H1 (cell line): ENCODE data around the gene PJA1. TPM values are rescaled to one million over a fixed set of nuclear protein-coding genes. Genes with fewer than 3 reads are reported as not detected.

Experiments
- CTCF ChIA-PET: fragments of 300-600 bp; sonication (Branson Sonifier 250); formaldehyde crosslinking; loops from one replicate; lab custom pipeline; 2021; ENCODE audit not compliant: partially characterized antibody; lab: Charles Lee
- POLR2A ChIA-PET: fragments of 300-600 bp; sonication (Branson Sonifier 250); formaldehyde crosslinking; loops from one replicate; lab custom pipeline; 2021; ENCODE audit warnings: inconsistent platforms; ENCODE audit not compliant: partially characterized antibody; lab: Charles Lee
- DNase-seq, 2 experiments: peaks; one replicate each; pipeline versions ENCODE4 v3.0.0 to v3.0.0-alpha.2; 2010 to 2022; ENCODE audit warnings: low spot score in 2 of 2, low read depth in 1 of 2, mixed read lengths in 1 of 2
- FAIRE-seq: peaks from 2 replicates; lab custom pipeline; 2011; peaks lifted over from hg19 to GRCh38; lab: Jason Lieb, UNC
- H2AFZ ChIP-seq: 2 replicates; pipeline ENCODE4 v1.8.1; 2012; ENCODE audit warnings: low read length, inconsistent platforms
- H2AK5ac ChIP-seq: 2 replicates; pipeline ENCODE4 v1.6.1; 2013; ENCODE audit warnings: low read depth, low read length
- H2BK120ac ChIP-seq: replicated peaks from 2 replicates; pipeline ENCODE3; 2013; ENCODE audit warnings: low read depth, low read length, inconsistent platforms
- H2BK12ac ChIP-seq: 2 replicates; pipeline ENCODE4 v1.6.1; 2013; ENCODE audit warnings: low read depth, low read length
- H2BK15ac ChIP-seq: 2 replicates; pipeline ENCODE4 v1.6.1; 2013; ENCODE audit warnings: low read length
- H2BK20ac ChIP-seq: 2 replicates; pipeline ENCODE4 v1.6.1; 2013; ENCODE audit warnings: low read length
- H2BK5ac ChIP-seq: 2 replicates; pipeline ENCODE4 v1.6.1; 2013; ENCODE audit warnings: low read depth, low read length
- H3K14ac ChIP-seq: 2 replicates; pipeline ENCODE4 v1.6.1; 2013; ENCODE audit warnings: inconsistent platforms; ENCODE audit not compliant: insufficient read length
- H3K18ac ChIP-seq: 2 replicates; pipeline ENCODE4 v1.6.1; 2013; ENCODE audit warnings: low read length; ENCODE audit errors: extremely low read depth
- H3K23ac ChIP-seq: 2 replicates; pipeline ENCODE4 v1.6.1; 2013; ENCODE audit warnings: inconsistent platforms; ENCODE audit not compliant: insufficient read length
- H3K23me2 ChIP-seq: 2 replicates; pipeline ENCODE4 v1.6.1; 2013; ENCODE audit warnings: low read depth, low read length
- H3K27ac ChIP-seq: 2 replicates; pipeline ENCODE4 v1.6.1; 2011; ENCODE audit warnings: low read depth, low read length, inconsistent platforms
- H3K27me3 ChIP-seq, 4 experiments: replicated peaks in 1 of 4; 1 replicate in 1 of 4; 2 replicates in 3 of 4; pipeline versions ENCODE4 v1.6.1 to v1.8.1; 2011 to 2013; ENCODE audit warnings: low read length in 3 of 4, mild to moderate bottlenecking in 3 of 4, inconsistent platforms in 2 of 4, mixed read lengths in 2 of 4, moderate library complexity in 1 of 4; ENCODE audit not compliant: control insufficient read depth in 3 of 4, insufficient read depth in 3 of 4; ENCODE audit errors: extremely low read depth in 1 of 4
- H3K36me3 ChIP-seq, 4 experiments: 2 replicates each; pipeline versions ENCODE4 v1.6.1 to v1.8.1; 2011 to 2013; ENCODE audit warnings: mild to moderate bottlenecking in 4 of 4, low read length in 3 of 4, moderate library complexity in 2 of 4, control low read depth in 1 of 4, inconsistent platforms in 1 of 4; ENCODE audit not compliant: insufficient read depth in 4 of 4, control insufficient read depth in 2 of 4
- H3K4ac ChIP-seq: replicated peaks from 2 replicates; pipeline ENCODE3; 2013; ENCODE audit warnings: low read length, low read depth, mixed read lengths, inconsistent platforms; ENCODE audit not compliant: insufficient read length
- H3K4me1 ChIP-seq, 4 experiments: replicated peaks in 1 of 4; 1 replicate in 1 of 4; 2 replicates in 3 of 4; pipeline versions ENCODE4 v1.6.1 to v1.8.1; 2011 to 2013; ENCODE audit warnings: low read length in 3 of 4, inconsistent platforms in 2 of 4, mixed read lengths in 1 of 4; ENCODE audit not compliant: insufficient read depth in 4 of 4, control insufficient read depth in 3 of 4
- H3K4me2 ChIP-seq, 2 experiments: 2 replicates each; pipeline versions ENCODE4 v1.6.1 to v1.8.1; 2011 to 2013; ENCODE audit warnings: low read depth in 2 of 2, low read length in 2 of 2, control low read depth in 1 of 2, inconsistent platforms in 1 of 2, mild to moderate bottlenecking in 1 of 2; ENCODE audit not compliant: insufficient read depth in 1 of 2
- H3K4me3 ChIP-seq, 4 experiments: fragments of 200-600, 300-600 bp in 1 of 4; sonication (generic), shearing (Covaris generic), sonication (Bioruptor Twin) in 1 of 4; 2 replicates each; pipeline versions ENCODE4 v1.5.1 to v1.8.1; 2011 to 2016; ENCODE audit warnings: low read length in 4 of 4, low read depth in 3 of 4, control low read depth in 2 of 4, inconsistent platforms in 2 of 4, mild to moderate bottlenecking in 2 of 4, mixed read lengths in 1 of 4, moderate library complexity in 1 of 4; ENCODE audit not compliant: insufficient read depth in 2 of 4; ENCODE audit errors: extremely low read depth in 1 of 4
- H3K56ac ChIP-seq: replicated peaks from 2 replicates; pipeline ENCODE3; 2013; ENCODE audit warnings: low read depth, mild to moderate bottlenecking, mixed read lengths, low read length, inconsistent platforms; ENCODE audit not compliant: insufficient read length
- H3K79me1 ChIP-seq: 2 replicates; pipeline ENCODE4 v1.6.1; 2013; ENCODE audit warnings: low read depth, low read length, control low read depth
- H3K79me2 ChIP-seq, 2 experiments: 2 replicates each; pipeline versions ENCODE4 v1.6.1 to v1.8.1; 2012 to 2013; ENCODE audit warnings: low read length in 2 of 2, mild to moderate bottlenecking in 2 of 2, inconsistent platforms in 1 of 2; ENCODE audit not compliant: insufficient read depth in 2 of 2, control insufficient read depth in 1 of 2
- H3K9ac ChIP-seq, 4 experiments: replicated peaks in 1 of 4; 1 replicate in 1 of 4; 2 replicates in 3 of 4; pipeline versions ENCODE4 v1.6.1 to v1.8.1; 2011 to 2013; ENCODE audit warnings: low read depth in 3 of 4, low read length in 3 of 4, control low read depth in 2 of 4, mild to moderate bottlenecking in 2 of 4, moderate library complexity in 2 of 4, inconsistent platforms in 1 of 4; ENCODE audit errors: extremely low read depth in 1 of 4
- H3K9me3 ChIP-seq, 2 experiments: 2 replicates each; pipeline versions ENCODE4 v1.6.1 to v1.8.1; 2012 to 2013; ENCODE audit warnings: mild to moderate bottlenecking in 2 of 2, moderate library complexity in 2 of 2, control low read depth in 1 of 2, inconsistent platforms in 1 of 2, low read depth in 1 of 2, low read length in 1 of 2, mixed read lengths in 1 of 2; ENCODE audit not compliant: insufficient read depth in 2 of 2
- H4K20me1 ChIP-seq, 2 experiments: replicated peaks in 1 of 2; 2 replicates each; pipeline versions ENCODE3 to v1.8.1; 2011 to 2013; ENCODE audit warnings: inconsistent platforms in 2 of 2, low read length in 2 of 2, mild to moderate bottlenecking in 1 of 2; ENCODE audit not compliant: insufficient read depth in 2 of 2, control insufficient read depth in 1 of 2
- H4K5ac ChIP-seq: 2 replicates; pipeline ENCODE4 v1.6.1; 2013; ENCODE audit warnings: low read length, low read depth, mixed read lengths, inconsistent platforms; ENCODE audit not compliant: insufficient read length
- H4K8ac ChIP-seq: 2 replicates; pipeline ENCODE4 v1.8.0; 2013; ENCODE audit warnings: mild to moderate bottlenecking, moderate library complexity, low read length, inconsistent platforms; ENCODE audit not compliant: insufficient read depth; ENCODE audit errors: extremely low read depth
- H4K91ac ChIP-seq: replicated peaks from 2 replicates; pipeline ENCODE3; 2013; ENCODE audit warnings: low read length, mixed read lengths, inconsistent platforms; ENCODE audit not compliant: insufficient read length
- GABPA ChIP-seq: IDR thresholded peaks from 2 replicates; pipeline ENCODE4 v1.6.1; 2011; ENCODE audit warnings: mild to moderate bottlenecking, low read length, moderate library complexity, borderline replicate concordance; ENCODE audit not compliant: insufficient read depth
- KDM1A ChIP-seq: fragments of 200-600, 300-600 bp; sonication (generic); IDR thresholded peaks from 2 replicates; pipeline ENCODE4 v1.7.1; 2016; ENCODE audit warnings: mild to moderate bottlenecking, low read length, borderline replicate concordance
- KDM5A ChIP-seq: fragments of 200-600 bp; IDR thresholded peaks from 2 replicates; pipeline ENCODE4 v1.7.1; 2012; ENCODE audit warnings: mild to moderate bottlenecking, low read length, inconsistent platforms, mixed read lengths
- NANOG ChIP-seq: IDR thresholded peaks from 2 replicates; pipeline ENCODE4 v1.6.1; 2011; ENCODE audit warnings: low read length, low read depth, mild to moderate bottlenecking, inconsistent platforms; ENCODE audit not compliant: insufficient read depth, poor library complexity, severe bottlenecking
- POLR2A ChIP-seq, 2 experiments: IDR thresholded peaks; 1 replicate in 1 of 2; 2 replicates in 1 of 2; pipeline ENCODE4 v1.6.1; 2011; ENCODE audit warnings: low read depth in 2 of 2, low read length in 2 of 2, mild to moderate bottlenecking in 2 of 2; ENCODE audit errors: control extremely low read depth in 1 of 2
- SIN3A ChIP-seq, 2 experiments: IDR thresholded peaks in 1 of 2; conservative IDR thresholded peaks in 1 of 2; 2 replicates each; pipeline ENCODE4 v1.6.1; 2011 to 2012; ENCODE audit warnings: low read length in 2 of 2, improper control_type of control experiment in 1 of 2, low read depth in 1 of 2, mild to moderate bottlenecking in 1 of 2
- SP2 ChIP-seq: IDR thresholded peaks from 2 replicates; pipeline ENCODE4 v1.6.1; 2012; ENCODE audit warnings: mild to moderate bottlenecking, low read length, inconsistent platforms
- TEAD4 ChIP-seq: IDR thresholded peaks from 2 replicates; pipeline ENCODE4 v1.6.1; 2012; ENCODE audit warnings: low read depth, low read length, inconsistent platforms, mixed read lengths
- WGBS, 2 experiments: shearing (Covaris generic) in 1 of 2; methylation state at CpG; one replicate each; pipeline versions ENCODE4 v1.1.6 to v1.1.7; 2013 to 2015; ENCODE audit warnings: low lambda C conversion rate in 2 of 2, mixed read lengths in 2 of 2, inconsistent platforms in 1 of 2, low coverage in 1 of 2, missing lambda C conversion rate in 1 of 2; ENCODE audit not compliant: insufficient replicate concordance in 2 of 2, insufficient coverage in 1 of 2, insufficient read length in 1 of 2; ENCODE audit errors: extremely low coverage in 1 of 2, missing lambda C conversion rate in 1 of 2; 5-methylcytosine and 5-hydroxymethylcytosine counted together
- polyA plus RNA-seq, 7 experiments: library from polyadenylated mRNA; depleted of rRNA in 3 of 7; stranded (reverse) in 5 of 7; unstranded in 2 of 7; fragments of >200 nt in 5 of 7; fragments of 200-250 nt in 2 of 7; gene quantifications; 1 replicate in 5 of 7; 2 replicates in 1 of 7; 4 replicates in 1 of 7; pipeline versions ENCODE4 v1.2.1 to v1.2.3, GENCODE V29; 2011 to 2013; ENCODE audit warnings: missing spikeins in 2 of 7, mixed read lengths in 2 of 7
- total RNA-seq: library from RNA; stranded (reverse); fragmentation: NEBNext Ultra II Directional; extraction: Animal tissue kit (Norgen Biotek cat#: 25700); gene quantifications from 2 replicates; pipeline ENCODE4 v1.2.1, GENCODE V29; 2021
- TF ChIP-seq, protein P1 (sequence below), 3 experiments: IDR thresholded peaks; 1 replicate in 2 of 3; 2 replicates in 1 of 3; pipeline versions ENCODE4 v1.5.1 to v1.6.1; 2011; ENCODE audit warnings: low read length in 3 of 3, mild to moderate bottlenecking in 3 of 3, inconsistent platforms in 2 of 3, low read depth in 1 of 3, moderate library complexity in 1 of 3; ENCODE audit not compliant: insufficient read depth in 1 of 3; ENCODE audit errors: control extremely low read depth in 1 of 3
- TF ChIP-seq, protein P2 (sequence below): IDR thresholded peaks from 2 replicates; pipeline ENCODE4 v1.6.1; 2011; ENCODE audit warnings: low read depth, mild to moderate bottlenecking, low read length; ENCODE audit not compliant: insufficient read depth

PJA1 gene
- total and polyA plus RNA-seq, 2 of the 8 experiments (the other 6 are each of a cell fraction or from before 2014, with no cell fraction given) = 25.7 to 37.0 TPM

DNA sequence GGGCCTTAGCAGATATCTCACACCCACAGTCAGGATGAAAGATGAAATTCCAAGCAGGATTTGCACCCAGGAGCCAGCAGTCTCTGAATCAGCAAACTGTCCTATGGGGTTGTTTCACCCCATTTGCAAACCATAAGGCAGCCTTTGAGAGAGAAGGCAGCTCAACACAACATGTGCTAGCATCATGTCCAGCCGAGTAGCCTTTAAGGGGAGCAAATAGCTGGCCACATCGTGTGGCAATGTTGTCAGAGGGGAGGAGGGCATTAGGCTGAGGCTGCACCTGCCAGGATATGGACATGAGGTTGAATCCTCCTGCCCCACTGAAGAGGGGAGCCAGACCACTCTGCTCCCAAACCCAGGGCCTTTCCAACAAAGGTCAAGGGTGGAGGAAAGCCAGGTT lies 20.6 kb upstream of the PJA1 start:
- no peak overlapping the region for H4K8ac ChIP-seq
- H3K14ac ChIP-seq = no peak overlapping the region
- no peaks in the 10 kb centered on the region for H3K36me3 ChIP-seq
- no peak overlapping the region for H3K4me2 ChIP-seq
- no peaks in the 10 kb centered on the region for H4K20me1 ChIP-seq
- FAIRE-seq (no peak), DNase-seq (no peak)
- H3K79me1 ChIP-seq = no peaks in the 10 kb centered on the region
- H2BK5ac ChIP-seq = no peak overlapping the region
- no peak overlapping the region for H2AFZ ChIP-seq
- WGBS, 2 experiments = 62% methylated on average over 2 of the region's 2 CpGs; no CpG with 5 or more reads in 1 of the 2 experiments
- no peak overlapping the region for H2BK15ac ChIP-seq
- H3K4ac ChIP-seq = no peak overlapping the region
- no peaks in the 10 kb centered on the region for H3K9me3 ChIP-seq
- H3K23ac ChIP-seq = no peak overlapping the region
- TF ChIP-seq, protein P1, sequence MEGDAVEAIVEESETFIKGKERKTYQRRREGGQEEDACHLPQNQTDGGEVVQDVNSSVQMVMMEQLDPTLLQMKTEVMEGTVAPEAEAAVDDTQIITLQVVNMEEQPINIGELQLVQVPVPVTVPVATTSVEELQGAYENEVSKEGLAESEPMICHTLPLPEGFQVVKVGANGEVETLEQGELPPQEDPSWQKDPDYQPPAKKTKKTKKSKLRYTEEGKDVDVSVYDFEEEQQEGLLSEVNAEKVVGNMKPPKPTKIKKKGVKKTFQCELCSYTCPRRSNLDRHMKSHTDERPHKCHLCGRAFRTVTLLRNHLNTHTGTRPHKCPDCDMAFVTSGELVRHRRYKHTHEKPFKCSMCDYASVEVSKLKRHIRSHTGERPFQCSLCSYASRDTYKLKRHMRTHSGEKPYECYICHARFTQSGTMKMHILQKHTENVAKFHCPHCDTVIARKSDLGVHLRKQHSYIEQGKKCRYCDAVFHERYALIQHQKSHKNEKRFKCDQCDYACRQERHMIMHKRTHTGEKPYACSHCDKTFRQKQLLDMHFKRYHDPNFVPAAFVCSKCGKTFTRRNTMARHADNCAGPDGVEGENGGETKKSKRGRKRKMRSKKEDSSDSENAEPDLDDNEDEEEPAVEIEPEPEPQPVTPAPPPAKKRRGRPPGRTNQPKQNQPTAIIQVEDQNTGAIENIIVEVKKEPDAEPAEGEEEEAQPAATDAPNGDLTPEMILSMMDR (IDR thresholded peaks at IDR 0.05; ENCODE audit: control extremely low read depth in 1 of 3, insufficient read depth in 1 of 3, low read depth in 1 of 3, low read length in 3 of 3) = no peak
- no peak for TF ChIP-seq GABPA
- TF ChIP-seq SP2 = no peak
- no peak for TF ChIP-seq TEAD4
- no peak for TF ChIP-seq POLR2A (IDR thresholded peaks at IDR 0.05; ENCODE audit: control extremely low read depth in 1 of 2, low read depth in 2 of 2, low read length in 2 of 2)
- TF ChIP-seq, protein P2, sequence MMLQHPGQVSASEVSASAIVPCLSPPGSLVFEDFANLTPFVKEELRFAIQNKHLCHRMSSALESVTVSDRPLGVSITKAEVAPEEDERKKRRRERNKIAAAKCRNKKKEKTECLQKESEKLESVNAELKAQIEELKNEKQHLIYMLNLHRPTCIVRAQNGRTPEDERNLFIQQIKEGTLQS = no peak
- TF ChIP-seq NANOG = no peak
- TF ChIP-seq SIN3A (conservative IDR thresholded peaks at IDR 0.05 in 1 of 2, IDR thresholded peaks at IDR 0.05 in 1 of 2; ENCODE audit: low read depth in 1 of 2, low read length in 2 of 2) = no peak
- no peak for TF ChIP-seq KDM1A
- no peak for TF ChIP-seq KDM5A
- no peaks in the 10 kb centered on the region; a peak in 1 of 7 replicates for H3K4me1 ChIP-seq
- no peaks in the 10 kb centered on the region for H3K23me2 ChIP-seq
- ChIA-PET POLR2A (no interaction called here), CTCF (no interaction called here)
- H2BK120ac ChIP-seq = no peak overlapping the region
- H3K56ac ChIP-seq = no peak overlapping the region
- H3K27me3 ChIP-seq = no peaks in the 10 kb centered on the region
- H3K4me3 ChIP-seq = no peak overlapping the region
- H4K5ac ChIP-seq = no peak overlapping the region
- no peak overlapping the region for H4K91ac ChIP-seq
- H3K79me2 ChIP-seq = no peaks in the 10 kb centered on the region
- H2BK20ac ChIP-seq = no peak overlapping the region
- no peak overlapping the region for H3K9ac ChIP-seq
- H2AK5ac ChIP-seq = no peak overlapping the region
- no peak overlapping the region for H2BK12ac ChIP-seq
- no peak overlapping the region for H3K27ac ChIP-seq
- no peak overlapping the region for H3K18ac ChIP-seq
